IPS-18a (cell line): ENCODE results near the gene ZNF668.

Source experiments
- H3K27ac ChIP-seq: one replicate; pipeline ENCODE4 v1.5.1; 2013; ENCODE audit warnings: low read length
- H3K27me3 ChIP-seq: one replicate; pipeline ENCODE4 v1.6.1; 2013; ENCODE audit warnings: mild to moderate bottlenecking, low read length; ENCODE audit not compliant: control insufficient read depth, insufficient read depth
- H3K36me3 ChIP-seq: one replicate; pipeline ENCODE4 v1.6.1; 2013; ENCODE audit warnings: low read depth, low read length; ENCODE audit not compliant: control insufficient read depth
- H3K4me1 ChIP-seq: one replicate; pipeline ENCODE4 v1.6.1; 2013; ENCODE audit warnings: low read depth, low read length; ENCODE audit not compliant: control insufficient read depth
- H3K4me3 ChIP-seq: one replicate; pipeline ENCODE4 v1.5.1; 2013; ENCODE audit warnings: low read length
- H3K9ac ChIP-seq: one replicate; pipeline ENCODE4 v1.6.1; 2013; ENCODE audit warnings: mild to moderate bottlenecking, low read length, moderate library complexity
- H3K9me3 ChIP-seq: one replicate; pipeline ENCODE4 v1.6.1; 2013; ENCODE audit warnings: low read depth, low read length; ENCODE audit not compliant: control insufficient read depth

Gene ZNF668

GRCh38 chr16:31073970-31074813, at the start of gene ZNF668, which contains the start of gene ZNF646:
Gene ZNF668, minus strand, starts transcription at chr16:31074240. Its CDS starts 9,781 bp downstream, at chr16:31064459.
Gene ZNF646, plus strand, starts transcription at chr16:31074422. Its CDS starts 1,903 bp downstream, at chr16:31076325.
- H3K4me3 ChIP-seq: peak within 1 kb of the TSS; percentile 99
- peaks cover 27% of the 10 kb centered on the region for H3K36me3 ChIP-seq
- peaks cover 7% of the 10 kb centered on the region for H3K4me1 ChIP-seq
- H3K9ac ChIP-seq: peak within 1 kb of the TSS; percentile 95
- peak within 1 kb of the TSS; percentile 93 for H3K27ac ChIP-seq
- no peaks in the 10 kb centered on the region for H3K27me3 ChIP-seq
- H3K9me3 ChIP-seq: no peaks in the 10 kb centered on the region

- Histone ChIP-seq H3K27ac (no peak overlapping the region), H3K9ac (no peak overlapping the region), H3K9me3 (no peaks in the 10 kb centered on the region)
Measured at GRCh38 chr16:31120129-31120528, 46.1 kb upstream of the ZNF668 start.

DNA sequence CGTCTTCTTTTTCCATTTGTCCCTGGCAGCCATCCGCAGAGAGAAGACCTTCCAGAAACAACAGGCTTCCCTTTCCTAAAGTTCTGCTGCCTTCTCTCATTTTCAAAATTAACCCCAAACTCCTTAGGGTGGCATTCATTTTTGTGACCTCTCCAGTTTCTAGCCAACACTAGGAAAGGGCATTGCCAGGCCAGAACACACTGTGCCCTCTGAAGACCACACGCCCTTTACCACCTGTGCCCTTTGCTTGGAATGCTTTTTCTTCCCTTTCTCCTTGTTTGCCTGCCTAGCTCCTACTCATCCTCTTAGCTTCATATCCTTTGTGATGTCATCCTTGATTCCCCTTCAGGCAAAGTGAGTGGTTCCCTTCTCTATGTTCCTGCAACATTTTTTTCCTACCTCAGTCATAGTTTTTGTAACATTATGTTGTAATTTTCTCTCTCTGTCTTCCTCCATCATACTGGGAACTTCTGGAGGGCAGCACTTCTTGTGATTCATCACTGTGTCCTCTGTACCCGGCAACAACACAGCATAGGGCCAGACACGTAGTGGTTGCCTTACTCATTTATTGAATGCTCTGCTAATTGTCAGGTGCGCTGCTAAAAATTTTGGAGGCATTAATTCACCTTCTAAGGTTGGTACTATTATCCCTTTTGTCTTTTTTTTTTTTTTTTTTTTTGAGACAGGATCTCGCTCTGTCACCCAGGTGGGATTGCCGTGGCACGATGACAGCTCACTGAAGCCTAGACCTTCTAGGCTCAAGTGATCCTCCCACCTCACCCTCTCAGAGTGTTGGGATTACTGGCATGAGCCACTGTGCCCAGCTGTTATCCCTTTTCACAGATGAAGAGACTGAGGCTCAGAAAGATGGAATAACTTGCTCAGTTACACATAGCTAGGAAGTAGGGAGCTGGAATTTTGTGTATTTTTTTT, 44.4 kb upstream of the ZNF668 start:
- peak overlapping the region; percentile 78 for H3K4me3 ChIP-seq
- H3K36me3 ChIP-seq: peaks cover 36% of the 10 kb centered on the region
- no peaks in the 10 kb centered on the region for H3K9me3 ChIP-seq
- no peak overlapping the region for H3K27ac ChIP-seq
- peaks cover 6% of the 10 kb centered on the region for H3K4me1 ChIP-seq
- H3K27me3 ChIP-seq: no peaks in the 10 kb centered on the region
- H3K9ac ChIP-seq: peak overlapping the region; percentile 65

More at GRCh38 chr16:31120129-31120528, 46.1 kb upstream of the ZNF668 start:
- no peak overlapping the region for H3K4me3 ChIP-seq
- no peaks in the 10 kb centered on the region for H3K27me3 ChIP-seq
- H3K36me3 ChIP-seq: peaks cover 43% of the 10 kb centered on the region
- H3K4me1 ChIP-seq: peaks cover 6% of the 10 kb centered on the region

GRCh38 chr16:31117384-31118222, 43.6 kb upstream of the ZNF668 start, which contains the start of gene KAT8:
Gene KAT8, plus strand, starts transcription at chr16:31117664. Its CDS starts 18 bp downstream, at chr16:31117682.
- no peak within 1 kb of the TSS for H3K27ac ChIP-seq
- no peaks in the 10 kb centered on the region for H3K9me3 ChIP-seq
- H3K36me3 ChIP-seq: peaks cover 38% of the 10 kb centered on the region

DNA sequence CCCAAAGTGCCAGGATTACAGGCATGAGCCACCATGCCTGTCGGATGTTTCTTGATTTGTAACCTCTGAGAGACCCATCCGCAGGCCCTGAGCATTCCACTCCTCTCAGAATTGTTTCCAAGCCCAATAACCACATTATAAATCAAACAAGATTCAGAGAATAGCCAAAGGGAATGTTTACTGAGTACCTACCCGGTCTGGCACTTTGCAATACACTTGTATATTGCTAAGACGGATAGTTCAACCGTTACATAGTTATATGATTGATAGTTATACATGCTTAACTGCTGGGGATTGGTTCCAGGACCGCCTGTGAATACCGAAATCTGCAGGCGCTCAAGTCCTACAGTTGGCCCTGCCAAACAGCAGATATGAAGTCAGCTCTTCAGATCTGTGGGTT, 40.4 kb upstream of the ZNF668 start:
- H3K27ac ChIP-seq: no peak overlapping the region
- no peak overlapping the region for H3K4me3 ChIP-seq
- H3K4me1 ChIP-seq: peaks cover 6% of the 10 kb centered on the region
- no peaks in the 10 kb centered on the region for H3K9me3 ChIP-seq
- H3K9ac ChIP-seq: no peak overlapping the region
- no peaks in the 10 kb centered on the region for H3K27me3 ChIP-seq
- peaks cover 36% of the 10 kb centered on the region for H3K36me3 ChIP-seq

More at GRCh38 chr16:31117384-31118222, 43.6 kb upstream of the ZNF668 start, which contains the start of gene KAT8:
- Histone ChIP-seq H3K9ac (peak within 1 kb of the TSS; percentile 65), H3K4me1 (peaks cover 6% of the 10 kb centered on the region), H3K27me3 (no peaks in the 10 kb centered on the region), H3K4me3 (peak within 1 kb of the TSS; percentile 78)

DNA sequence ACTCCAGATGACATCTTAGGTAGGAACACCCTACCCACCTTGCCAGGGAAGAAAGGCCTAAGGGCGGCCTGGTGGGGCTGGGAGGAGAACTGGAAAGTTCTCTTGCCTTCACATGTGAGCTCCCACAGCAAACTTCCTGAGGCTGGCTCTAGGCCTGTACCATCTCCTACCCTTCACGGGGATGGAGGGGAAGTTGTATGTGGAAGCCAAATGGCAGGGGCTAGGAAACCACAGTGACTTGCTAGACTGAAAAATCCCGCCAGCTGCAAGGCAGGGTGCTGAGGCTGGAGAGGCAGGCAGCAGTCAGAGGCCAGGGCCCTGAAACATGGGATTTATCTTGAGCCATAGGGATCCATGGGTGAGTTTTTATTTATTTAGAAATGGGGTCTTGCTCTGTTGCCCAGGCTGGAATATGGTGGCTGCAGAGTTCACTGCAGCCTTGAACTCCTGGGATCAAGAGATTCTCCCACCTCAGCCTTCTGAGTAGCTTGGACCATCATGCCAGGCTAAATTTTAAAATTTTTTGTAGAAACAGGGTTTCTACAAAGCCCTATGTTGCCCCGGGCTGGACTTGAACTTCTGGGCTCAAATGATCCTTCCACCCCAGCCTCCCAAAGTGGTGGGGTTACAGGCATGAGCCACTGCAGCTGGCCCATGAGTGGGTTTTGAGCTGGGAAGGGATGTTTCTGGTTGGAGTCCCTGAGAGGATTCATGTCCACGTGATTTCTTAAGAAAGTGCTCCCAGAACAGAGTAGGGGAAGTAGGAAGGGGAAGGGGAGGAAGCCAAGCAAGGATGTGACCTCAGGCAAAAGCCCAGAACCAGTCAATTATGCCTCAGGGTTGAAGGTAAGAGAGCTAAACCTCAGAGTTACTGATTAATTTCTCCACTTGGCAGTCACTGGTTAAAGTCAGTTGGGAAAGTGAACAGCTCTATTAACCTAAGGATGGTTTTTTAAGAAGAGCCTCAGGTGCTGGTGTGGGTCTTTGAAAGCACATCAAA, 39.4 kb upstream of the ZNF668 start:
- Histone ChIP-seq H3K4me3 (no peak overlapping the region), H3K9ac (no peak overlapping the region), H3K36me3 (peaks cover 29% of the 10 kb centered on the region), H3K27ac (no peak overlapping the region), H3K4me1 (peaks cover 4% of the 10 kb centered on the region), H3K27me3 (no peaks in the 10 kb centered on the region), H3K9me3 (no peaks in the 10 kb centered on the region)

DNA sequence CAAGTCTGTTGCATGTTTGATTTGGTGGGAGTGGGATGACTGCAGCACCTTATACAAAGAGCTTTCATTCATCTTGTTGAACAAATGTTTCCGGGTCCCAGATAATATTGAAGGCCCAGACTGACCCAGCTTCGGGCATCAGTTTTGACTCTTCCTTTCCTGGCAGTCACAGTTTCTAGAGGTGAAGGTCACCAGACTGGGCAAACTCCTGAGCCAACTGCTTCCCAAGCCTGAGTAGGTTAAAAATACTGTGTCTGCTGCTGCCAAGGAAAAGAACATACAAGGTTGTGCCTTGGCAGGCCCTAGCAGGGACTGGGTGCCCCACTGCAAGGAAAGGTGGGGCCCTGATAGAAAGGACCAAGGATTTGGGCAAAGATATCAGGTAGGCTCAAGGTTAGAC, 38.7 kb upstream of the ZNF668 start:
- no peak overlapping the region for H3K9ac ChIP-seq
- H3K27me3 ChIP-seq: no peaks in the 10 kb centered on the region
- H3K27ac ChIP-seq: no peak overlapping the region
- H3K36me3 ChIP-seq: peaks cover 29% of the 10 kb centered on the region
- no peaks in the 10 kb centered on the region for H3K4me1 ChIP-seq
- no peaks in the 10 kb centered on the region for H3K9me3 ChIP-seq
- no peak overlapping the region for H3K4me3 ChIP-seq

GRCh38 chr16:31111881-31112466, 37.9 kb upstream of the ZNF668 start:
- no peak overlapping the region for H3K9ac ChIP-seq
- no peaks in the 10 kb centered on the region for H3K9me3 ChIP-seq
- H3K27ac ChIP-seq: no peak overlapping the region
- no peaks in the 10 kb centered on the region for H3K27me3 ChIP-seq
- H3K4me1 ChIP-seq: no peaks in the 10 kb centered on the region
- peaks cover 29% of the 10 kb centered on the region for H3K36me3 ChIP-seq
- no peak overlapping the region for H3K4me3 ChIP-seq

- no peaks in the 10 kb centered on the region for H3K4me1 ChIP-seq
- peaks cover 29% of the 10 kb centered on the region for H3K36me3 ChIP-seq
- H3K9ac ChIP-seq: no peak overlapping the region
- no peaks in the 10 kb centered on the region for H3K27me3 ChIP-seq
- no peak overlapping the region for H3K27ac ChIP-seq
- H3K4me3 ChIP-seq: no peak overlapping the region
- H3K9me3 ChIP-seq: no peaks in the 10 kb centered on the region
Measured at GRCh38 chr16:31110106-31111034, 36.3 kb upstream of the ZNF668 start.
